Transverse colon (tissue), 4 donors: ENCODE data around the gene FUT9.

ENCODE experiments used
- CTCF ChIP-seq, 5 experiments: fragments of 200-600 bp in 3 of 5; fragments of 450-650 bp in 2 of 5; sonication (generic) in 3 of 5; IDR thresholded peaks; 1 replicate in 2 of 5; 2 replicates in 3 of 5; pipeline ENCODE4 v1.5.1; 2016 to 2017; ENCODE audit warnings: antibody characterized with exemption in 5 of 5, inconsistent platforms in 3 of 5, mild to moderate bottlenecking in 2 of 5, moderate library complexity in 1 of 5
- POLR2A ChIP-seq: fragments of 450-650 bp; IDR thresholded peaks from one replicate; pipeline ENCODE4 v1.6.1; 2016; ENCODE audit warnings: antibody characterized with exemption, mild to moderate bottlenecking, moderate library complexity
- POLR2AphosphoS5 ChIP-seq, 3 donors: sonication (generic); formaldehyde crosslinking; IDR thresholded peaks; one replicate each; pipeline ENCODE4 v1.6.1; 2016; ENCODE audit warnings: antibody characterized with exemption in 3 of 3

- TF ChIP-seq POLR2A (no peak), CTCF (IDR thresholded peaks at IDR 0.05) (no peak), POLR2AphosphoS5 (IDR thresholded peaks at IDR 0.05) (no peak)
Measured at GRCh38 chr6:95967594-95967993, 48.2 kb upstream of the FUT9 start.
